Stimulated activated CD4-positive, alpha-beta T cell treated with anti-CD3 and anti-CD28 coated beads, TNF-alpha, amount 100 ng/mL, for 1 hour (primary cell): Measurements from ENCODE around the gene LRIG3.
"Not testable (repeated sequence)": the region's sequence is repeated elsewhere in the genome, so short reads cannot be mapped to it uniquely, and the experiment has no call there.

Experiments used
- DNase-seq, 3 donors: peaks; one replicate each; pipeline ENCODE4 v3.0.0-alpha.2; 2020; ENCODE audit warnings: low read depth in 3 of 3, low spot score in 1 of 3

Gene LRIG3

GRCh38 chr12:58905422-58905821 is 14.9 kb downstream of the LRIG3 start:
- no peak for DNase-seq

DNA sequence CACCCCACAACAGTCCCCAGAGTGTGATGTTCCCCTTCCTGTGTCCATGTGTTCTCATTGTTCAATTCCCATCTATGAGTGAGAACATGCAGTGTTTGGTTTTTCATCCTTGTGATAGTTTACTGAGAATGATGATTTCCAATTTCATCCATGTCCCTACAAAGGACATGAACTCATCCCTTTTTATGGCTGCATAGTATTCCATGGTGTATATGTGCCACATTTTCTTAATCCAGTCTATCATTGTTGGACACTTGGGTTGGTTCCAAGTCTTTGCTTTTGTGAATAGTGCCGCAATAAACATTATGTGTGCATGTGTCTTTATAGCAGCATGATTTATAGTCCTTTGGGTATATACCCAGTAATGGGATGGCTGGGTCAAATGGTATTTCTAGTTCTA is 17.6 kb downstream of the LRIG3 start:
- not testable (repeated sequence) for DNase-seq

GRCh38 chr12:58901664-58902063 is 18.6 kb downstream of the LRIG3 start:
- no peak for DNase-seq

DNA sequence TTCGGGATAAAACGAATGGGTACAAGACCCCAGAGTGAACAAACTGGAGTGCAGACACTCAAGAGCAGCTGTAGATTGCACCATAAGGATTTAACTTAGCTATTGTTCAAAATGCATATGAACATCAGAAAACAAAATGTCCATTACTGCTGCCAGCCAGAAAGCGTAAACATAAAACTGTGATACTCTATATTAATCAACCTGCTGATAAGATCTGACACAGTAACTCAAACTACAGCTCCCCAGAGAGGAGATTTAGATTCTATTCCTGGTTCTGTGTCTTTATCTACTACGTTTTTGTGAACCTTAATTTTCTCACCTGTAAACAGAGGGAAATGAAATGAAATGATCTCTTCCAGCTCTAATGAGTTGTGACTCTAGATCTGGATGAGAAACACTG is 22.3 kb downstream of the LRIG3 start:
- DNase-seq, result no peak

DNA sequence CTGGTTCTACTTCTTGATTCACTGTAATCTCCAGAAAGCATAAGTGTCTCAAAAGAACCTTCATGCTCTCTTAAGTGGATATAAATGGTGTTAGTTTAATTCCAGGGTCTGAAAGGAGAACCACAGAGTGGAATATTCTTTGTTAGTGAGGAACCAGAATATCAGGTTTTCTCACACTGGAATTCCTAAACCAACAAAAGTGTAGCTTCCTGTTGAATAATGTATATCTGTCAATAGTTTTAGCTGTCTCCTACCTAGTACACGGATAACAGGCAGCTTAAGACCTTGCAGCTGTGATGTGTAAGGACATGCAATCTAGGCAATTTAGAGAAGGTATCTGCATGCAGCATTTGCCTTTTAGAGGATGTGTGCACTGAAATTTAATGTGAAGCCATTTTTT is 24.0 kb downstream of the LRIG3 start:
- no peak for DNase-seq

DNA sequence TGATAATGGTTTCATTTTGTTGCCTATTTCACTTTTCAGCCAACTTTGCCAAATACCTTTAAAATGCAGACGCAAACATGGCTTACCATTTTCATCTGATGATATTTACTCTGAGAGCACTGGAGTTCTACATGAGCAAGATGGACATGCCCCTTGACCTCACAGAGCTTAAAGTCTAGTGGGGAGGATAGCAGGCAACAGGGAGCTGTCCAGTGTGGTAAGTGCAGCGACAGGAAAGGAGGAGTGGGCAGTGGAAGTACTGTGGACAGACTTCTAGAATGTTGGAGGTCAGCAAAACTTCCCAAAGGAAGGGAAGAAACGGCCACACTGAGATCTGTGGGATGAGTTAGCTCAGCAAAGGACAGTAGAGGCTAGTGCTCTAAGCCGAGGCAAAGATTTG is 25.3 kb downstream of the LRIG3 start:
- DNase-seq, result no peak

- no peak for DNase-seq
Observed at GRCh38 chr12:58894040-58894439, 26.3 kb downstream of the LRIG3 start.

GRCh38 chr12:58893495-58893894 is 26.8 kb downstream of the LRIG3 start:
- DNase-seq, result no peak

DNA sequence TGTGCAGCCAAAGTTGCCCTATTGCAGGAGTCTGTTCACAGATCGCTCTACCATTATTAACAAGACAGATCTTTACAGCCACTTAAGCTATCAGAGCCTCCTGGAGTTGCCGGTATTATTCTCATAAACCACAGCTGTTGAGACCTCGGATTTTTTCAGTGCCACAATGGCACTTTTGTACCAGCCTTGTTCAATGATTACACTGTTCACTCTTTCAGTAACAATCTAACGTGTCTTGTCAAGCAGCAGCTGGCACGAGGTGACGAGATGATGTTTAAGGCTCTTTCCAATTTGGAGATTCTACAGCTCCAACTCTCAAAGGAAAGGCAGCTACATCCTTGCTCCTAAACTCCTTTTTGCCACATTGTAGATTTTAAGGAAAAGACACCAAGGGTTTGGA is 30.7 kb downstream of the LRIG3 start:
- no peak for DNase-seq

DNA sequence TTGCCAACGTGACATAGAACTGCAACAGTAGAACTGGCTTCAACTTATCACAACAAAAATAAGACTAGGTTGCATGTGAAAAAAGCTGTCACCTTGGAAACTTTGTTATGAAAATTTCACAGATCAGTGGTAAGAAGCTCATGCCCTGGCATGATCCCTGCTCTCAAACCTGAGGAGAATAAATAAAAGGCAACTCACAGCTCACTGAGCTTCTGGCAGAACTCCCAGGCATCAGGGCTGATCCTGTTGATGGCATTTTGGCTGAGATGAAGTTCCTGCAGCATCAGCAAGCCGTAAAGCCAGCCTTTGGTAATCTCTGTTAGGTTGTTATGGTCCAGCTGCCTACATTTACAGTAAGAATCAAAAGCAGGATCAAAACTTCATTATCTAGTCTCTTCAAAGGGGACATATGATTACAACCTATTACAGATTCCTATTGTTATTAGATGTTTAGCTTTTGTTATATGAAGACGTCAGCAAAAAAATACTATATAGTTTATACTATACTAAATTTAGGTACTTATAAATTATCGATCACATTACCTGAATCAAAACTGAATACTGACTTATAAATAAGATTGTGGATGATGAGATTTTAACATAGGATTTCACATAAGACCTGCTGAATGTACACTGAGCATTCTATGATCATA is 32.0 kb downstream of the LRIG3 start:
- no peak for DNase-seq

GRCh38 chr12:58887068-58887467 is 33.2 kb downstream of the LRIG3 start:
- DNase-seq, result no peak

DNA sequence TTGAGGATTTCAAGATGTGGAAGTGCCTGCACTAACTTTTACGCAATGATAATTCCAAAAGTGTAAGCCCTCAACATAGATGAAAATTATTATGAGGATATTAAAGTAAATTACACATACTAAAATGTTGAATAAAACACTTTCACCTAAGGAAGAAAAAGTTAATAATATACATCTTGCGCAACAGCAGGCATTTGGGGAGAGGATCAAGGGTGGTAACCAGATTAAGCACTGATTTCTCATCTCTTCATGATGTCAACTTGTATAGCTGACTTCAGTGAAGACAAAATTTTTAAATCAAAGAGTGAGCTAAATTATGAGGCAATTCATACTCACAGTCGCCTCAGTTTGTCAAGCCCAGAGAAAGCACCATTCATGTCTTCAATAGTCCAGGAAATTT is 33.8 kb downstream of the LRIG3 start:
- no peak for DNase-seq

- DNase-seq, result no peak
Observed at GRCh38 chr12:58884916-58885315, 35.4 kb downstream of the LRIG3 start.

GRCh38 chr12:58883576-58884334 is 36.5 kb downstream of the LRIG3 start:
- no peak for DNase-seq

DNA sequence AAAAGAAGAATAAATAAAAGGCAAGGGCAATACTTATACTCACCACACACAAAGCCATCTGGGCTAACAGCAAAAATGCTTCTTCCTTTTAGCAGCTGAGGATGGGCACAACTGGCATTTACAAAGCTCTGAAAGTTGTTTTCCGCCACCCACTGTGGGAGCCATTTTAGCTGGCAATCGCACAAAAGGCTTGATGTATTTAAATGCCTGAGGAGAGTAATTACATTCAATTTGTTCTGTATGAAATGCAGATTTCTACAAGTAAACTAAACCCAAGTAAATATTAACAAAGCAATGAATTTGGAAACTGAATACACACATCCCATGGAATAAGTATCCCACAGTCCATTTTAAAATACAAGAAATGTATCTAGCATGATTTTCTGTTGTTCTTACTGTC is 37.5 kb downstream of the LRIG3 start:
- DNase-seq, result no peak

DNA sequence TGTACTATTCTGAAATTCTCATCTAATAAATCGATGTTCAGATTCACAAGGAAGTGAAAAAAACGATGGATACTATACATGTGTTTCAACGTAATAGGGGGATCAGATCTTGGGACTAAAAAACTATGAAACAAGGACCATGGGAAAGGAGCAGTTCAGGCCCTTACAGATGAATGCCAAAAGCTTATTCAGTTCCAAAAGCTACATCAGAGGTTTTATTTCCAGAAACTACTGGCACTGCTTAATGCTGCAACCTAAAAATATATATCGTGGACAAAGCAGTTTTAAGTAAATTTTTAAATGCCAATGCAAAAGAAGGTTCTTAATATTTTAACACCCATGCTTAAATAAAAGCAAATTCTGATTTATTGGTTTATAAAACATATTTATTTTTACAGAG is 38.5 kb downstream of the LRIG3 start:
- no peak for DNase-seq

DNA sequence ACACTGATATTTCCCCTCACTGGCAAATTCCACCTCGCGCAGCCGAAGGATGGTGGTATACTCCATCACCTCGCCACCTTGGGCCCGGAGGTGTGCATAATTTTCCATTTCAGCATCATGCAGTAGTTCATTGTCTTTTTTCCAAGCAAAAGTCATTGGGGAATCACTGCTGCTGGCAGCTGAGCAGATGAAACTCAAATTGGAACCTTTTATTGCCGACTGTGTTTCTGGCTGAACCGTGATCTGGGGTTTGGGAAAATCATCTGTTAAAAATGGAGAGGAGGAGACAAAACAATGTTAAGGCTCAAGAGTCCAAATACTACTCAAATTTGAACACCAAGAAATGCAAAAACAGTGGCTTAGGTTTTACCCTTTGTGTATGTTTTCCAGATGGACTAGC is 39.7 kb downstream of the LRIG3 start:
- DNase-seq, result no peak

GRCh38 chr12:58877243-58877743 is 43.0 kb downstream of the LRIG3 start:
- DNase-seq, result no peak

- DNase-seq, result no peak
Observed at GRCh38 chr12:58873496-58873895, 46.8 kb downstream of the LRIG3 start.

DNA sequence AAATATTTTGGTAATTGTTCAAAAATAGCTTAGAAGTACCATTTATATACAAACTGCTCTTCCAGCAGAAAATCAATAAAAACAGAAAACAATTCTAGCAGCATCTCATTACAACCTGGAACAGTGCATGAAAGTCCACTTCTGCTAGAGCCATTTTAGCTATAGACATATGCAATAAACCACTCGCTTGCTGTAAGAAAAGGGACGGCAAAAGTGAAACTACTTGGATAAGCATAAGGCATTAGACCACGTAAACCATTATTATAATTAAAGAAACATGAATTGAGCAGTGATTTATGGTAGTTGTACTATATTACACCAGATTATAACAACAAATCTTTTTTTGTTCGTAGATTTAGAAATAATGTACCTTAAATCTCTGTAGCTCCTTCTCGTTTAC is 48.7 kb downstream of the LRIG3 start:
- DNase-seq, result no peak

GRCh38 chr12:58870595-58870994 is 49.7 kb downstream of the LRIG3 start:
- no peak for DNase-seq

GRCh38 chr12:58860788-58861240 is 59.5 kb downstream of the LRIG3 start:
- no peak for DNase-seq
